Activated T-cell treated with anti-CD3 and anti-CD28 coated beads for 48 hours (primary cell): Measurements from ENCODE around the gene COPS3.

Experiments used
- DNase-seq: peaks from one replicate; pipeline ENCODE4 v3.0.0-alpha.2; 2020; ENCODE audit warnings: low read depth

The COPS3 gene

GRCh38 chr17:17216236-17216635 lies 64.8 kb downstream of the COPS3 start:
- no peak for DNase-seq

DNA sequence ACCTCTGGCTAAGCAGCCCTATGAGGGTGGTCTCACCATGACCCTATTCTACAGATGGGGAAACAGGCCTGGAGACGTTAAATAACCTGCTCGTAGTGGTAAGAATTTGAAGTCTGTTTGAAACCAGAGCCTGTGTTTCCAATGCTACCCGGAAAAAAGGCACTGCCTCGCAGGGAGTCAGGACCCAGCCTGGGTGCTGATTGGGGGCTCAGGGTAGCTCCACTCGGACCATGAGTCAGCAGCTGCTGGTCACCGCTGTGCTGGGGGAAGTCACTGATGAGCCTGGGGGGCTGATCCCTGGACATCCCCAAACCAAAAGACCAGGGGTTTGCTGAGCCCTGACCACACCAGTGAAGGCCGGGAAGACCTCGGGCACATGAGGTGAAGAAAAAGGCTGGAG lies 65.5 kb downstream of the COPS3 start:
- DNase-seq: no peak

DNA sequence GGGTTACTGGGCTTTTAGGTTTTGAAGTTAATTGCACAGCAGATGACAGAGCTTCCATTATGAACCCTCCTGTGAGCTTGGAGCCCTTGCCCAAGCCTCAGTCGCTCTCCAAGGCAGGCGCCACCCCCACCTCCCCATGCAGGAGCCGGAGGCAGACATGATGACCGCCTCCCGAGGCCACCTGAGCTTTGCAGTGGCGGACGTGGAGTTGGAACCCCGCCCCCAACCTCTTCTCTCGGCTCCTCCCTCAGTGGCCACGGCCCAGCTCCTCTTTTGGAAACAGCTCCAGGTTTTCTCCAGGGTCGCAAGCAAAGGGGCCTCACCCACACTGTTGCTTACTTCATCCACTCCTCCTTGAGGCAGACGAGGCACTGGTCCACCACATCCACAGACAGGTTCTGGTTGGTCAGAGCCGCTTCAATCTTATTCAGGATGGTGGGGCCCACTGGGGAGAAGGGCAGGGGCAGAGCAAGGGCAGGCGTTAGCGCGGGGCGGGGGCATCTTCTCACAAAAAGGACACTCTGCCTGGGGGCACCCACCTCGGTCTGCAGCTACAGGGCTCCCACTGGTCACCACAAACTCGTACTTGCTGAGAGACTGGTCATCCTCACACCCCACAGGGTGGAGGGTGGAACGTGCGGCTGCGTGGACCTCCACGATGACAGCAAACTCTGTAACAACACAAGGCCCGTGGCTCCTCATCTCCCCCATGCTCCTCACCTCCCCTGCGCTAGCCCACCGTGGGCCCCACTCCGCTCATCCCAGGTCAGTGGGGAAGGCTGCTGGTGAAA lies 66.2 kb downstream of the COPS3 start:
- no peak for DNase-seq

GRCh38 chr17:17213775-17214174 lies 67.3 kb downstream of the COPS3 start:
- no peak for DNase-seq

- DNase-seq: no peak
Measured at GRCh38 chr17:17207998-17208397, 73.0 kb downstream of the COPS3 start.

DNA sequence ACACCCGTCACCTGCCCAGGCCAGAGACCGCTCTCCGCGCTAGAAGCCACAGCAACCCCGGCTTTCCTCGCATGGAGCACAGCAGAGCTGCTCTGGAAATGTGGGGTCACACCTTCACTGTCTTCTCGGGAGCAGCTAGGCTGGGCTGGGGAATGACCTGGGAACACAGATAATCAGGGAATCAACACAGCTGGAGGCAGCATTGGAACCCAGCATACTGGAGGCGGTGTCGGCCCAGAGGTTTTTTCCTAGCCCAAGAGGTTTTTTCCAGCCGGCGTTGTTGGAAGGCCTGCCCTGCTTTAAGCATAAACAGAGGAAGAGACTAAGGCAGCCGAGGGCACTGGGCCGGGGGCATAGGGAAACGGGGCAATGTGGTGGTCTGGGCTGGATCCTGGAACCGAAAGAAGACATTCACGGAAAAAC lies 74.1 kb downstream of the COPS3 start:
- no peak for DNase-seq

- peak; percentile 87 for DNase-seq
Measured at GRCh38 chr17:17206124-17206912, 74.7 kb downstream of the COPS3 start, which contains the start of gene PLD6. Gene PLD6, minus strand, starts transcription at chr17:17206333. Its CDS starts 47 bp downstream, at chr17:17206286.

- DNase-seq: peak; percentile 56
Measured at GRCh38 chr17:17205368-17206123, 75.5 kb downstream of the COPS3 start.

- DNase-seq: no peak
Measured at GRCh38 chr17:17204635-17205231, 76.3 kb downstream of the COPS3 start.

DNA sequence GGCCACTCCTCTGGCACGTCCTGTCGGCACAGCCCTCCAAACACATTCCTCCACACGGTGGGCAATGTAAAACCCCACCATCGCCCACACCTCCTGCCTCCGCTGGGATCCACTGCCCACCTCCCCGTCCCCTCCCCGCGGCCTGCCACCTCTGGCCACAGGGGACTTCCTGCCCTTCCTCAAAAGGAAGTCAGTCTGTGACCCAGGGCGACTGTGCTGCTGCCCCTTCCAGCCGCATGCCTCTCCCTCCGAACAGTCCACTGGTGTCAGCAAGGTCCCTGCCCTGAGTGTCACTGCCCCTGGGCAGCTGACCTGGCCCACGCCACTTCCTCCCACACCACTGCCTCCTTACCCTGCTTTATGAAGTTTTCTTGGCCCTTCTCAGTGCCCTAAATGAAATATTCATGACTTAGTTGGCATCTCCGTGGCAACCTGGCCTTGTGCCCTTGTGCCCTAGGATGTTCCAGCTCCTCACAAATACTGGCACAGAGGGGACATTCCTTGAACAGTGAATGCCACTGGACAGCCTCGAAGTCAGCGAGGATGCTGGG lies 76.9 kb downstream of the COPS3 start:
- no peak for DNase-seq

GRCh38 chr17:17203173-17203730 lies 77.8 kb downstream of the COPS3 start:
- no peak for DNase-seq

GRCh38 chr17:17201907-17202306 lies 79.1 kb downstream of the COPS3 start:
- DNase-seq: no peak

DNA sequence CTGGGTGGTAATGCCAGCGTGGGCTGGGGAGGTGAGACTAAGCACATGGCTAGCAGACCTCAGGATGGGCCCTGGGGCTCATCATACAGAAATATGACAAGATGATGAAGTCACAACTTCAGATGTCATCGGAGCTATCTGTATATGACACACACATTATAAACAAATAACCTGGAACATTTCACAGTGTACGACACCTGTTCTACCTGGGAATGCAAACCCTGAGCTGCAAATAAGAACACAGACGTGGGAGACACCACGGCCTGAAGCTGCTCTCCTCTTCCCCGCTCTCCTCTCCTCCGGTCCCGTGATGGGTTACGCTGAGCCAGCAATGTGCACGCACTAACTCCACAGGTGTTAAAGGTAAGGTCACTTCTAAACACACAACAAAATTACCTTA lies 79.8 kb downstream of the COPS3 start:
- no peak for DNase-seq

GRCh38 chr17:17200831-17201230 lies 80.2 kb downstream of the COPS3 start:
- DNase-seq: no peak

- no peak for DNase-seq
Measured at GRCh38 chr17:17200311-17200710, 80.7 kb downstream of the COPS3 start.

DNA sequence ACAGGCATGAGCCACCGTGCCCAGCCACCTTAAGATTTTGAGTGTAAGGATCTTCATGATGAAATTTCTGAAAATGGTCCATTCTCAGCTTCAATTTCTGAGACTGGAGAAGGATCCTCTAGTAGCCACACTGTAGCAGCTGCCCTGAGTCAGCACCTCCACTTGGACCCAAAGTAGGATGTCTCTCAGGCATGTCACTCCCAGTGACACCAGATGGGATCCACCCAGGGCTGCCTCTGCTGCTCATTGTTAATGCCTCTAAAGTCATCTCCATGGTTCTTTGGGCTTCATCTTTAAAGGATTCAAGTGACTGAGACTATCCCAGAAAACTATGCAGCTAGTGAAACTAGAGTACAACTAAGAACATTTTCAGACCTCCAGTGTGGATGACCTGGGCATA lies 82.8 kb downstream of the COPS3 start:
- DNase-seq: no peak

GRCh38 chr17:17196776-17197175 lies 84.3 kb downstream of the COPS3 start:
- DNase-seq: no peak
